GM19468 (cell line): ENCODE data around the gene HS3ST2.
"Not testable (repeated sequence)": the region's sequence is repeated elsewhere in the genome, so short reads cannot be mapped to it uniquely, and the experiment has no call there.

Experiments used
- ATAC-seq: cut with Tn5 transposase; IDR thresholded peaks from one replicate; pipeline ENCODE4 v1.9.1; 2021; ENCODE audit warnings: mild to moderate bottlenecking, moderate library complexity, moderate number of reproducible peaks; ENCODE audit not compliant: unreplicated experiment; ENCODE audit errors: extremely low read depth

HS3ST2 gene

DNA sequence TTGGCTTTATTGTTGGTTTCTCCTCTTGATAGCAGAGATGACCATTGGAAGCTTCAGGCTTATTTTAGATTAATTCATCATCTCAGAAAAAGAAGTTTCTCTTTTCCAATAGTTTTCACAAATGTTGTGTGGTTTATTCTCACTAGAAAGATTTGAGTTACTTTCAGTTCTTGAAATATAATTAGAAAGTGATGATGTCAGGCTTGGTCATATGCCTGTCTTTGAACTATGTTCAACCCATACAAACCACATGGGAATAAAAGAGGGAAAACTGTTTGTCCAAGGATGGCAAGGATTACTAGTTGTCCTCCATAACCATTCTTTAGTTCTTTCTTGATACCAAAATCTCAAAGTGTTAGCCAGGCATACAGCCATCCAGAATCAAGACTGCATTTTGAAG lies 3.7 kb upstream of the HS3ST2 start:
- ATAC-seq = no peak

DNA sequence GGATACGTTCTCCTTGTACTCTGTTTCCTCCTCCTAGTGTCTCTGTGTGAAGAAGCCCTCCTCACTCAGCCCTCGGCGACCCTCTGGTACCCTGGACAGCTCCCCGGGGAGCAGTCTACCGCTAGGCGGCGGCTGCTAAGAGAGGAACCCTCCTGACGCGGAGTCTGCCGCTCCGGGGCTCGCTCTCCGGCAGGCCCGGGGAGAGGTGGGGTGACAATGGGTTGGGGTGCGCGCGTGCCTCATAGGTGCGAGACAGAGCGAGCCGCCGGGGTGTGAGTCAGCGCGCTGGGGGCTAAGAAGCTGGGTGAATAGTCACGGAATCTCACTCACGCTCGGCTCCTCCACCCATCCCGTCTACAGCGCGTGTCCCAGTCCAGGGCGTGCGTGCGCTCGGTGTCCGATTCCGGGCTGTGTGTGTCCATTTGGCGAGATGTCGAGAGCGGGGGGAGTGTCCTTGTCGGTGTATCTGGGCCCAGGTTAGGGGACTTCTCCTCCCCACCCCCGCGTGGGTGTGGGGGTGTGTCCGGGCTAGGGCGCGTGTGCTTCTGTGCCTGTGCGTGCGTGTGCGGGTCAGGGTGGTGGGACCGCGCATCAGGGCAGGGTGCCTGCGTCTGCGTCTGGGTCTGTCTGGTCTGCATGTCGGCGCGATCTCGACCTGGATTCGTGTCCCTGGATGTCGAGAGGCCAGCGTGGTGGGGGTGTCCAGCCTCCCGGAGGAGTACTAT lies 577 bp upstream of the HS3ST2 start:
- ATAC-seq = no peak

DNA sequence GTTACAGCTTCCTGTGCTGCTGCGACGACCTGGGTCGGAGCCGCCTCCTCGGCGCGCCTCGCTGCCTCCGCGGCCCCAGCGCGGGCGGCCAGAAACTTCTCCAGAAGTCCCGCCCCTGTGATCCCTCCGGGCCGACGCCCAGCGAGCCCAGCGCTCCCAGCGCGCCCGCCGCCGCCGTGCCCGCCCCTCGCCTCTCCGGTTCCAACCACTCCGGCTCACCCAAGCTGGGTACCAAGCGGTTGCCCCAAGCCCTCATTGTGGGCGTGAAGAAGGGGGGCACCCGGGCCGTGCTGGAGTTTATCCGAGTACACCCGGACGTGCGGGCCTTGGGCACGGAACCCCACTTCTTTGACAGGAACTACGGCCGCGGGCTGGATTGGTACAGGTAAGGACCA lies 746 bp downstream of the HS3ST2 start:
- no peak for ATAC-seq

DNA sequence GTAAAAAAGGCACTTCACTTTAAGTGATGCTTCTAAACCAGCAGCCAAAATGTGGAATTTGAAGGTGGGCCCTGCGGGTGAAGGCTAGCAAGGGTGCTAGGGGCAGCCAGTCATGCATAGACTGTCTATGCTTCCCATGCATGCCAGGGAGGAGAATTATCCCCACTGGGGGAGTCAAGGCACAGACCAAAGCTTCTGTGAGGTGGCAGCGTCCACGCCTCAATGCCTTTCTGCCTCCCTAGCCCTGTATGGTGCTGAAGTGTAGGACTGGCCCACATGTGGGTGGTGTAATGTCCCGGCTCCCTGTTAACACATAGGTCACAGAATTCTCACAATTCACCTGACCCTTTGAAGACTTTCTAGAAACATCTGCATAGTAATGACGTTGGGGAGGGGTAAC lies 1.9 kb downstream of the HS3ST2 start:
- no peak for ATAC-seq

DNA sequence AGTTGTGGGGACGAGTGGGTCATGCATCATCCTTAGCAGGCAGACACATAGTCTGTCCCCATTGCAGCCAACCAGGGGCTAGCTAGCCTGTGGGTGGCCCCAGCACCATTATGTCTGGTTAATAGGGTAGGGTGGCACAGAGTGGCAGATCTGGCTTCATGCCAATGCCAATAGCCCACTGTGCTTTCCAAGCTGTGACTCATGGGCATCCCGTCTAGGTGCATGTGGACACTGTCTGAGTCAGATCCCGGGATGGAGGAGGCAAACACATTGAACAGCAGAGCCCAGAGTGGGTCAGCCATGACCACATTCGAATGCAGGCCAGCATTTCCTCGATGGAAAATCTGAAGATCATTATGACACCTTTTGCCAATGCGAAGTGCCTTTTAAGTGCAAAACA lies 2.5 kb downstream of the HS3ST2 start:
- no peak for ATAC-seq

DNA sequence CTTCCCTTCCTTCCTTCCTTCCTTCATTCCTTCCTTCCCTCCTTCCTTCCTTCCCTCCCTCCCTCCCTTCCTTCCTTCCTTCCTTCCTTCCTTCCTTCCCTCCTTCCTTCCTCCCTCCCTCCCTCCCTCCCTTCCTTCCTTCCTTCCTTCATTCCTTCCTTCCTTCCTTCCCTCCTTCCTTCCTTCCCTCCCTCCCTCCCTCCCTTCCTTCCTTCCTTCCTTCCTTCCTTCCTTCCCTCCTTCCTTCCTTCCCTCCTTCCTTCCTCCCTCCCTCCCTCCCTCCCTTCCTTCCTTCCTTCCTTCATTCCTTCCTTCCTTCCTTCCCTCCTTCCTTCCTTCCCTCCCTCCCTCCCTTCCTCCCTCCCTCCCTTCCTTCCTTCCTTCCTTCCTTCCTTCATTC lies 4.8 kb downstream of the HS3ST2 start:
- ATAC-seq = not testable (repeated sequence)

DNA sequence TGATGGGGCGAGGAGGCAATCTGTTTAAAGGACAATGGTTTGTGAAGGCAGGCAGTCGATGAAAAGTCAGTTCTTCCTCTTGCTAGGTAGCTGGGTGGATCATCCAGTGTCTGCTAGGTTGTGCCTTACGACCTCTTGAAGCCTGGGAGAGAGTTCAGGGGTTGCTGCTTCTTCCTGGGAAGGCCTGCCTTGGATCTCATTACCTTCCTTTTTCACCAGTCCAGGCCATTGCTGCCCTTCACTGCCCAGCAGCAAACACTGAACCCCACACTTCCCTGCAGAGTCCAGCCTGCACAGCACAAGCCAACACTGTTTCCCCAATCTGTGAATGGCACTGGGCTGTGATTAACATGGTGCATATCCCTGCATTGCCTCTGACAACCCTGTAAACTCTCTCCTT lies 24.7 kb downstream of the HS3ST2 start:
- no peak for ATAC-seq

DNA sequence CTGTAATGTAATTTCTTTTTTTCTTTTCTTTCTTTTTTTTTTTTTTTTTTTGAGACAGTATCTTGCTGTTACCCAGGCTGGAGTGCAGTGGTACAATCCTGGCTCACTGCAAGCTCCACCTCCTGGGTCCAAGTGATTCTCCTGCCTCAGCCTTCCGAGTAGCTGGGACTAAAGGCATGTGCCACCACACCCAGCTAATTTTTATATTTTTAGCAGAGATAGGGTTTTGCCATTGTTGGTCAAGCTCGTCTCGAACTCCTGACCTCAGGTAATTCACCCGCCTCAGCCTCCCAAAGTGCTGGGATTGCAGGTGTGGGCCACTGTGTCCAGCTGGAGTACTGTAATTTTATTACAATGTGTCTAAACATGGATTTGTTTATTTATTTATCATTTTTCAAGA lies 28.1 kb downstream of the HS3ST2 start:
- ATAC-seq = not testable (repeated sequence)

DNA sequence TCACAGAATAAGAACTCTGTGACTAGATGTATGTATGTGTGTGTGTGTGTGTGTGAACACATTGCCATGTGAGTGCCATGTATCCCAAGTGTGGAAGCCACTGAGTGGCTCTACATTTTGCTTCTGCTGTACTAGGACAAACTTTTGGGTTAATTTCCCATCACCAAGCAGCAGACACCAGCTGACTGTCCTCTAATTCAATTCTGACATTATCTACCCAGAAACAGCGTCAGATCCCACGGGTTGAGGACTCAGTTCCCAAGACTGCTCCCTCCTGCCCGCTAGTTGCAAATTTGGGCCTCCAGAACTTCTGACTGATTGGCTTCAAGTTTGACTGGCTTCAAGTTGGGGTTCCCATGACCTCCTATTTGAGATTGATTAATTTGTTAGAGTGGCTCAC lies 29.2 kb downstream of the HS3ST2 start:
- no peak for ATAC-seq

DNA sequence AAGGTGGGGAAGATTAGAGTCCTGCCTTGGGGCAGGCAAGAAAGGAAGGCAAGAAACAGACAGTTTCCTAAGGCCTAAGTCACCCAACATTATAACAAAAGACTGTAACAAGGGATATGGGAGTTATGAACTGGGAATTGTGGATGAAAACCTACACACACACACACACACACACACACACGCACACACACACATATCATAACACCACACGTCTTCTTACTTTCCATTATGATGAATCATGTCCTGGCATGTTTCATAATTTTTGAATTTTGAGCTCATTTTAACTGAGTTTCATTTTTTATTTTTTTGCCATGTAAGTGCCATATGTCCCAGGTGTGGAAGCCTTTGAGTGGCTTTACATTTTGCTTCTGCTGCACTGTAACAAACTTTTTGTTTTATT lies 29.9 kb downstream of the HS3ST2 start:
- ATAC-seq = no peak

DNA sequence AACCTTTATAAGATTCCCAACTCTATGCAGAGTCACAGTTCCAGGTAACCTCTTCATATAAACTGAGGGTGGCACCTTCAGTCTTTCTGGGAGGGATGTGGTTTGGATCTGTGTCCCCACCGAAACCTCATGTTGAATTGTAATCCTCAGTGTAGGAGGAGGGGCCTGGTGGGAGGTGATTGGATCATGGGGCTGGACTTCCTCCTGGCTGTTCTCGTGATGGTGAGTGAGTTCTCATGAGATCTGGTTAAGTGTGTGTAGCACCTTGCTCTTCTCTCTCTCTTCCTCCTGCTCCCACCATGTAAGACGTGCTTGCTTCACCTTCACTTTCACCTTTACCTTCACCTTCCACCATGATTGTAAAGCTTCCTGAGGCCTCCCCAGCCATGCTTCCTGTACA lies 30.5 kb downstream of the HS3ST2 start:
- no peak for ATAC-seq

DNA sequence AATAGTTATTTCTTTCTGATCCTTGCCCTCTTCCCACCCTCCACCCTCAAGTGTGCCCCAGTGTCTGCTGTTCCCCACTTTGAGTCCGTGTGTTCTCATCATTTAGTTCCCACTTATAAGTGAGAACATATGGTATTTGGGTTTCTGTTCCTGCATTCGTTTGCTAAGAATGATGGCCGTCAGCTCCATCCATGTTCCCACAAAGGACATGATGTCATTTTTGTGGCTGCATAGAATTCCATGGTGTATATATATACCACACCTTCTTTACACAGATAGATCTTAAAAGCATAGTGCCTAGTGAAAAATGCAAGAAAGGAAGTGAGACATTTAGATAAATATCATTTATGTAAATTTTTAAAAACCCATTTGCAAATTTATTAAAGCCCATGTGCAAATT lies 33.1 kb downstream of the HS3ST2 start:
- ATAC-seq = no peak

DNA sequence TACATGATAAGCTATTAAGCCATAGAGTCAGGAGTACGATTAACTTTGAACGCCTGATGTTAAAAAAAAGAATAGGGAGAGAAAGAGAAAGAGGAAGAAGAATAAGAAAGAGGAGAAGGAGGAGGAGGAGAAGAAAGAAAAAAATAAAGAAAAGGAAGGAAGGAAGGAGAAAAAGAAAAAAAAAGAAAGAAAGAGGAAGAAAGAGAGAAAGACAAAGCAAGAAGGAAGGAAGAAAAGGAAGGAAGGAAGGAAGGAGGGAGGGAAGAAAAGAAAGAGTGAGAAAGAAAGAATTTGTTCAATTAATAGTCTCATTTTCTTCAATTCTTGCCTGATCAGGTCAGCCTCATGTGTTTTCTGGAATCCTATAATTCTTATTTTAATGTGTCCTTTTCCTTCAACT lies 33.7 kb downstream of the HS3ST2 start:
- no peak for ATAC-seq

DNA sequence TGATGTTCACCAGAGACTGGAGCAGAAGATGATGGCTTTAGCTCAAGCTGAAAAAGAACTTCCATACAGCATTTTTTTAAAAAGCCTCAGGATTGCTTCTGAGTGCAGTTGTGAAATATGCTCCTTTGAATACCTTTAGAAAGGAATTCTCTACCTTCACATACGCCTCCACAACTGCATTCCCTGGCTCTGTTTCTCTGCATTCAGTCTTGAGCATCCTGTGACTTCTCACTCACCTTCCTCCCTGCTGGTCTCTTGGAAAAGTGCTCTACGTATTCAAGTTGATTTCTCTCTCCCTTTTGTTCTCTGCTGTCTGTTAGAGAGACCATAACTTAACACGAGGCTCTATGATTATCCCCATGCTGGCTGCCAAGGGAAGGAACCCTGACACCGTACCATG lies 34.5 kb downstream of the HS3ST2 start:
- no peak for ATAC-seq

DNA sequence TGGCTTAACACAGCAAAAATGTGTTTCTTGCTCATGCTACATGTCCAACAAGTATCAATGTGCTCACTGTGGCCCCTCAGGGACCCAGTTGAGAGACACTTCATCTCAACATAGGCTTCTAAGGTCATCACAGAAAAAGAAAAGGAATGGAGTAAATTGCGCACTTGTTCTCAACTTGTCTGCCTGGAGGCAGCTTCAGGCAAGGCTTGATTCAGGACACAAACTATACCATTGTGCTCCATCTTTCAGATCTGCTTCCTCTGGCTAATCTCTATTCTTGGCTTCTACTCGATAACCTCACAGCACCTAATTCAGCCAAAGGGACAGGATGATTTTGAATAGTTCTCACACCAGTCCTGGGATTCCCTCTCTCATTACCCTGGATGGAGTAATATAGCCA lies 35.6 kb downstream of the HS3ST2 start:
- no peak for ATAC-seq

DNA sequence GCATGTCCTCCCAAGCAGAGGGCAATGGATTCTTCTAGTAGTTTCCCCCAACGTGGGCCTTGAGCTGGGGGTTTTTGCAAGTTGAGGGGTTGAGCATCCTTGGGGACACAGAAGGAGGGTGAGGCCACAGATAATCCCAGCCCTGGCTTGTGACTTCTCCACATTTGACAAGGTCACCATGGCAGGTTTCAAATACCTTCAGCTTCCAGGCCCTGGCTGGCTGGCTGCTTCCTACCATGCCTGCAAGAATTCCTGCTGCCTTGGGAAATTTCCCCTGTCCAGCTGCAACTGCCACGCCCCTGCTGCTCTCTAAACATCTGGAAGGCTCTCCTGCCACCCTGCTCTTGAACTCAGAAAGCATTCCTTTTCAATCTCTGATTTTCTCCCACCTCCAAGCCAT lies 41.3 kb downstream of the HS3ST2 start:
- ATAC-seq = no peak

DNA sequence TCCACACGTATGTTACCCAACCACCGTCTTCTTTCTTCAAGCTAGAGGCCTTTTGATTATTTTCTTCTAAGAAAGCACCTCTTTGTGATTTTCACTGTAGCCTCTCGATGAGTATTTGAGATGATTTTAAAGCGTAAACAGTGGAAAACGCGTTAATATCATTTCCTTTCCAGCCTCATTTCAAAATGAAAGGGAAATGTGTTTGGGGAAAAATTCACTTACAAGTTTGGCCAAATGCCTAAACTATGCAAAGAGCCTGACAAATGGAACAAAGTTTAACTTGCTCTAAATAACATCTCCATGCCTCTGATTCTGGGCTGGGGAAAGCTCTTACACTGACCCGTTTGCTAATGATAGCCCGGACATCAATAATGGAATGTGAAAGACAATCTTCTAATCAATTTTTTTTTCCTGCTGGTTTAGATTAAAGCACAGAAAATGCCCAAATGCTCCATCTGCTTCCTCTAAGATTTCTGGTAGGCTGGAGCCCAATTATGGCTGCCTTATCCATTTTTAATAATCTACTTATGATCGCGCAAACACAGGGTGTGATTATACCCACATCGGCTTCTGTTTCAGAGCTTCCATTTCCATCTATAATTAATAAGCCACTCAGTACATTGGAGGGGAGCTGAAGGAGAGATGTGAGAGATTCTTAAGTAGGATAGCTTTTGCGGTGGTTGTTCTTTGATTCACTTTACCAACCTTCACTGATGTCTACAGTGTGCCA lies 43.5 kb downstream of the HS3ST2 start:
- ATAC-seq = no peak

DNA sequence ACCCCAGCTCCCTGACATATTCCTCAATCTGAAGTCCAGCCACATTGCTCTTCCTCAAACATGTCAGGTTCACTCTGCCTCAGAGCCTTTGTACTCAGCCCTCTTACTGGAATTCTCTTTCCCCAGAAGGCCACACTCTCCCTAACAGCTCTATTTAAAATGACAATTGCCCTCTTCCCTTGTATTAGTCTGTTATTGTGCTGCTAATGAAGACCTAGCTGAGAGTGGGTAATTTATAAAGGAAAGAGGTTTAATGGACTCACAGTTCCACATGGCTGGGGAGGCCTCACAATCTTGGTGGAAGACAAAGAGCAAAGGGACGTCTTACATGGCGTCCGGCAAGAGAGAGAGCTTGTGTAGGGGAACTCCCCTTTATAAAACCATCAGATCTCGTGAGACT lies 46.0 kb downstream of the HS3ST2 start:
- ATAC-seq = no peak

DNA sequence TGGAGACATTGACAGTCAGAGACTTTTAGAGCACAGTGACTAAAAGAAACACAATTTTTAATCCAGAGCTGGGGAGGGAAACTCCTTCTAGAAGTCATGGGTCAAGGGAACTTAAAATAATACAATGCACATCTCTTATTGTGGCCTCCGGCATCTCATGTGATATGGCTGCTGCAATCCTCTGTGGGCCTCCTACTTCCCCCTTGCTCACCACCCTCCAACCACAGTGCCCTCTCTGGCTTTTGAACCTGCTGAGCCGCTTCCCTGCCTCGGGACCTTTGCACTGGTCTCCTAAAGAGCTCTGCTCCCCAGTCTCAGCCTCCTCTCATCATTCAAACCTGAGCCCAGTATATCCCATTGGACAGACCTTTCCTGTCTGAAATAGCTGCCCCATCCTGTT lies 47.6 kb downstream of the HS3ST2 start:
- ATAC-seq = no peak

DNA sequence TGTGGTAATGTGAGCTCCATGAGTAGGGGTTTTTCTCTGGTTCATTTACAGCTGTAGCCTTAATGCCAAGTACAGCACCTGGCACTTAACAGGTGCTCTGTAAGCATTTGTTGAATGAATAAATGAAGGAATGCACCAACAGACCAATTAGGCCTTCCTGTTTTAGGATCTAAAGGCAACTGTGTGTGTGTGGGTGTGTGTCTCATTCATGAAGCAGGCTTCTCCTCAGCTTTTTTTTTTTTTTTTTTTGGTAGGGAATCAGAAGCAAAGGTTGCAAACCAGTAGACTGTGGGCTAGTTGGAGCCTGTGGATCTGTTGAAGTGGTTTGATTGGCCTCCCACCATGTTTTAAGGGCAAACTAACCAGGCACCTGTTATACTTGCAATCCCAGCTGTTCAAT lies 48.1 kb downstream of the HS3ST2 start:
- no peak for ATAC-seq

DNA sequence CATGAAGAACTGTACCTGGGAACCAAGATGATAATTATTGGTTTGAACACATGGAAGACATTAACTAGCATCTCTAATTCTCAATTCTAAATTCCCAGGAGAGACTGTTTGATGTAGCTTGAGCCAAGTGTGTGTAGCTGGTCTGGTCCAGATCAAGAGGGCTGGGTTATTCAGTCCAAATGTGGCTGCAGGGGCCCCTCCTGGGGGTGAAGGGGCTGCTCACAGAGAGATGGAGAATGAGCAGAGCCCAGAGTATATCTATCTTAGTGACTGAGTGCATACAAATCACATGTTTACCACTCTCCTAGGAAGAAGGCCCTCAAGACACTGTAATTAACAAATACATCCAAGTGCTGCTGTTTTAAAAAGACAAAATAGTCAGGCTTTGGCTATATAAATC lies 50.4 kb downstream of the HS3ST2 start:
- no peak for ATAC-seq

DNA sequence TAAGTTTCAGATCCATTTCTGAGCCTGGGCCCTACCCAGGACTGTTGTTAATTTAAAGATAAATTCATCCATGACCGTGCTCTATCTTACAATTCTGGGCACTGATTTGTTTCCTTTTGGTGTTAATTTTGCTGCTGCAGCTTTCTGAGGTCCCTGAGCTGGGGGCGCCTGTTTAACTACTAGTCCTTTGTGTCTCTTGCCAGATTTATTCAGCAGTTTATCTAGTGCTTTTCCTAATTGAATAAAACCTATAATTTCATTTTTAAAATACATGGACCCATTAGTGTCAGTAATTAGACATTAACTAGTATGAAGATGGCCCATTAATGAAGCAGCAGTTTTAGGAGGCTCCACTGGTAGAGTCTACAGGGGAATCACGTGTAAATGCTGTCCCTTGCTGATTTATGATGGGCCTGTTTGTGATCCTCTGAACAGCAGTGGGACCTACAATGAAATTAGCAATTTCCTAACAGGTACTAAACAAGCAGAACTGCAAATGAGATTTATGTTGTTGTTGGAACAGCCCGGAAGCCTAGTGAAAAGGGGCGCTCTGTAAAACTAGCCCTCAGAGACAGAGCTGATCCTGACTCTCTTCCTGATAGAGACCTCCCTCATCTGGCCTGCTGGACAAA lies 54.7 kb downstream of the HS3ST2 start:
- ATAC-seq = no peak
